ENCODE results near the gene AGMO.

Gene AGMO

GRCh38 chr7:15561835-15562234 lies at the start of gene AGMO:
Gene AGMO (minus strand): TSS chr7:15562015.
- no peak for DNase-seq

- DNase-seq: no peak
Measured at GRCh38 chr7:15610503-15610902, 48.7 kb upstream of the AGMO start.

DNA sequence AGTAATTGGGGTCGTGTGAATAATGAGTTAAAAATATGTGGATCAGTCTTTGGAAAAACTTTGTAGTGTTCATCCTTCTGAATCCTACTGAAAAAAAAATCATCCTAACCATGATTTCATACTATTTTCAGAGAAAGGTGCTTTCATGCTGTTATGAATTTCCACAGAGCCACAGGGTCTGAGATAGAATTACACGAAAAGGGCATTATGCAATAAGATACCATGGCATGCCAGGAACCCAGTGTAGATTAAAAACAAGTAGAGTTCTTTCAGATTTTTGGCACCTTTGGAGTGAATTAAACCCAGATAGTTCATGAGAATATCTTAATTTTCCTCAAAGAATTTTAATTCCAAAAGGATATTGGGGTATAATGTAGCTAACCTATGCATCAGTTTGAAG lies 47.5 kb upstream of the AGMO start:
- no peak for DNase-seq

DNA sequence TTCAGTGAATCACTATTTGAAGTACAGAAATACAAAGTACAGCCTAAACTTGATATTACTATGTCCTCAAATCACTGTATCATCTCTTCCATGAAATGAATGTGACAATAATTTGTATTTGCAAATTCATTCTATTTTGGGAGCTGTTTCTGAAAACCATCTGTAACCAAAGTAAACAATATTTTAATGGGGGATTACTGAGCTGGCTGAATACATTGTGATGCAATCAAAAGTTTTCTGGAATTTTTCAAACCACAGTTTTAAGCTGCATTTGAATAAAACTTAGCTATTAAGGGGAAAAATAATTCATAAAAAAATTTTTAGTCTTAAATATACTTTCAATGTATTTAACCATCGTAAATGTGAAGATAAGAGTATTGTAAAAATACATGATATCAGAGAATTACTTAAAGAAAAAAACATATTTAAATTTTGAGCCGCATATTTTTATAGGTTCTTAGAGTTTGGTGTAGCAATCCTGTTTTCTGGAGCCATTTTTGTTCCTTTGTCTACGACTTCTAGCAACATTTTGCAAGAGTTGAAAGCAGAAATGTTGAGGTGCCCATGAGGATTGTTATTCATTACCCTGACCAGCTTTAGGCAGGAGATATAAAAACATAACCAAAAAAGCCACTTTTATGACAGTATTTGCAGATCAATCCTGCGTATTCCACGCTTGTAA lies 45.9 kb upstream of the AGMO start:
- no peak for DNase-seq

DNA sequence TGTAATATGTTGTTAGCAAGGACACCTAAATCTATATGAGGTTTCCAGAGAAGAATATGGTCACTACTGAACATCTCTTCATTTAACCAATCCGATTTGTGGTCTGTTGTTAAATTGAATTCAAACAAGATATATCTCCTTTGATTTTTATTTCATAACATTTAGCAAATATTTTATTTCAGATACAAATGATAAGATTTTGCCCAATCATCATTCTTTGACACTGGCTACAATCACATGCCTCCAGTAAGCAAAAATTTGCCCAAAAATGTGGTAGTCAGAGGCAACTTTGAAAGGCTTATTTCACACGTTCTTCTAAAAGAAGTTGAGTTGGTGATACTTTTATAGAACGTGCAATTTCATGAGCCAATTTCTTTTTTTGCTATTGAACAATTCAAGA lies 44.7 kb upstream of the AGMO start:
- DNase-seq: no peak

DNA sequence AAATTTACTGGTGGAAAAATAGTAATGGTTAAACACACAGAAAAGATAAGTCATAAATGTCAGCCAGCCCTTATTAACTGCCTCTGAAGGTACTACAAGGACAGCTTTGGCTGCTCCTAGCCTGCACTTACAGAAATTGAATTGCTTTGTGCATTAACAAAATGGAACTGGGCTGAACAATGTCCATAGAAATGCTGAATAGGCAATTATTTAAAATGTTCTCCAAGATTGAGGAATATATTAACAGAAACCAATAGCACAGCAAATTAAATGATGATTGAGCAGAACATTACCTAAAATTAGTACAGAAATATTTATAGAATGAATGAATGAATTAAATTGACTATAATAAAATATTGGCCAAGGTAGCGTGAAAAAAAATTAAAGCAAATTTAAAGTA lies 42.4 kb upstream of the AGMO start:
- DNase-seq: no peak

DNA sequence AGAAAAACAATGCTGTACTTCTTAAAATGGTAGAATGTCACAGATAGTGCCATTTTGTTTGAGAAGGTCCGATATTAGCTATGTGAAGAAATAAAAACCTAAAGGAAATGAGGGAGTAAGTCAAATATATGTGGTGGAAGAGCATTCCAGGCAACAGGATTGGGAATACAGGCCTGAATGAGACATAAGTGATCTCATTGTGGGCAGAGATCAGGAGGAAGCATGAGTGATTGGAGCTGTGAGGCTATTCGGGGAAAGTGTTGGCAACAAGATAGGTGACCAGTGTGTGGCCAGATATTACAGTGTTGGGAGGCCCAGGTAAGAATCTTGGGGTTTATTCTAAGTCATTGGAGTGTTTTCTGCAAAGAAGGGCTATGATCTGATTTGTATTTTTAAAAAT lies 41.3 kb upstream of the AGMO start:
- DNase-seq: no peak

GRCh38 chr7:15602236-15602635 lies 40.4 kb upstream of the AGMO start:
- no peak for DNase-seq

DNA sequence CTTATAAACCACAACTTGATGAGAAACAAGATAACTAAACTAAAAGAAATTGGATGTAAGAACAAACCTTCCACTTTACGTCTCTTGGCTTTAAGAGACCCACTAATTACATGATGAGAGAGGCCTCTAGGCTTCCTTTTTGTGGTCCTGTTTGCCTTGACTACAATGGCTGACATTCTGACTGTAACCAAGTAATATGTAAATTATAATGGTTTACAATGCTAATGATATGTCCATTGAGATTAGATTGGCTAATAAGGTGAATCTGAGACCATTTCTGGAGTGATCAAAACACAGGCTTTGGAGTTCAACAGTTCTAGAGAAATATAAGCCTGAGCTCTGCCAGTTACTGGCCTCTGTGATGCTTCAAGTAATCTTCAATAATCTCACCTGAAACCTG lies 39.4 kb upstream of the AGMO start:
- DNase-seq: no peak

DNA sequence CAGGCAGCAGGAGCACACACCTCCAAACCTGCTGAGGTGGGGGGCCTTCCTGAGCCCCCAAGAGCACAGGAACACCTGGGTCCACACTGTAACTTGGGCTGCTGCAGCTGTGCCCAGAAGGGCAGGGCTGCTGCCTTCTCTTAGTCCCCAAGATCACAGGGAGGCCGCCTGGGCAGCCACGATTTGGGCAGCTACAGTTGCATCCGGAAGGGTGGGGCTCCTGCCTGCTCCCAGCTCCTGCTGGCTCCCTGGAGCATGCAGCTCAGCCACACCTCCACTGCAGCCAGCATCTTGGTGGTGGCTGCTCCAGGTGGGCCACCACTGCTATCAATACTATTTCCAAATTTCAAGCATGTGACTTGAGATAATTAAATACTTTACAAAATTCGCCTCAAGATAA lies 38.5 kb upstream of the AGMO start:
- no peak for DNase-seq

GRCh38 chr7:15594461-15594860 lies 32.6 kb upstream of the AGMO start:
- DNase-seq: no peak

DNA sequence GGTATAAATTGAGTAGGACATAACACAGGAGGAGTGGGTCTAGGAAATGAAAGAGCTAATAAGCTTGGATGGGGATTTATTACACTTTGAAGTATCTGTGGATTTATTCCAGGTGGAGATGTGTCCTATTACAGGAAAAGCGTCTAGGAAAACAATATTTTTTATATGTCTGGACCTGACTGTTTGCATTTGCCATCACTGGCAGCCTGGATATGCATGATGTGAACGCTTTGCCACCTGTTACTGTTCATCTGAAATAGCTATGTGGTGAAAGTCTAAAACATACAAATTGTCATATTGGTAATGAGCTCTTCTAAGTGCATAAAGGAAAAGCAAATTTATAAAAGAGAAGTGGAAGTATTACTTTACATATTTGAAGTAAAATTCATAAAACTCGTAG lies 31.6 kb upstream of the AGMO start:
- DNase-seq: no peak

GRCh38 chr7:15586266-15586665 lies 24.5 kb upstream of the AGMO start:
- DNase-seq: no peak

GRCh38 chr7:15584575-15584974 lies 22.8 kb upstream of the AGMO start:
- DNase-seq: no peak

GRCh38 chr7:15582773-15583172 lies 21.0 kb upstream of the AGMO start:
- no peak for DNase-seq

DNA sequence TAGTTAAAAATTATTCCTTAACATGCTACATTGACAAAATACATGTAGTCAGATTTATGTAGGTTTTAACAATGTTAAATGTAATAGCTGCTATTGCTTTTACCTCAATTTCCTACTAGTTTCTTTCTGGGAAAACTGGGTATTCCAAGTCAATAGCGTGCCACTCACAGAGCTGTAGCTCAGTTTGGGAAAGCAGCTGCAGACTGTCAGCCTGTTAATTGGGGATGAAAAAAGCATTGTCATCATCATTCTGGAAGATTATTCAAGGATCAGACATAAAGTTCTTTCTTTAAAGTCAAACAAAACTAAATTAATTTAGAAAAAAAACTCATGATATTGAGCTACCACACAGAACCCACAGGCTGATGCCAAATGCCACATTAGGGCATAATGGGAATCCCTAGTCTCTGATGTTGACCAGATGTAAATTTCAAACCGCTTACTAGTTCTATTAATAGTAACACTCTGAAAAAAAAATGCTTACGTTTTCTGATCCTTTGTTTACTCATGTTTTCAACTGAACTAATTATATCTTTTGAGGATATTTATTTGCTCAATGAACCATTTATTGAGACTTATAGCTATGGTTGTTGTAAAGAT lies 19.6 kb upstream of the AGMO start:
- DNase-seq: no peak

- DNase-seq: no peak
Measured at GRCh38 chr7:15580604-15581351, 19.0 kb upstream of the AGMO start.

- DNase-seq: no peak
Measured at GRCh38 chr7:15577600-15577999, 15.8 kb upstream of the AGMO start.

- DNase-seq: no peak
Measured at GRCh38 chr7:15571301-15571878, 9.6 kb upstream of the AGMO start.

DNA sequence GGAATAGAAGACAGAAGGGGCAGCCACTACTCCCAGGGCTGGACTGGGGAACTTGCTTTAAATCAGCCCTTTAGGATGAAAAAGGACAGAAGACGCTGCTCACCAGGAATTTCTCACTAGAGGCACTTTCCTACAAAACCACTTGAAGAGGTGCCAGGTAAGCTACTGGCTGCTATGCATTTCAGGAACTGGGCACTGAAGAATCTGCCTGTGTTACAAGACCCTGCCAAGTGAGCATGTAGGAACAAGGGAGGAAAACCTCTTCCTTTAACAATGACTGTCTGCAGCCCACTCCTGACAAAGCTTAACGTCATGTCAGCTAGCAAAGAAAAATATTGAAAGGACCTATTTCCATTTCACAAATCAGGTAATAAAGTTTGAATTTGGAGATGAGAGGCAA lies 5.8 kb upstream of the AGMO start:
- no peak for DNase-seq

DNA sequence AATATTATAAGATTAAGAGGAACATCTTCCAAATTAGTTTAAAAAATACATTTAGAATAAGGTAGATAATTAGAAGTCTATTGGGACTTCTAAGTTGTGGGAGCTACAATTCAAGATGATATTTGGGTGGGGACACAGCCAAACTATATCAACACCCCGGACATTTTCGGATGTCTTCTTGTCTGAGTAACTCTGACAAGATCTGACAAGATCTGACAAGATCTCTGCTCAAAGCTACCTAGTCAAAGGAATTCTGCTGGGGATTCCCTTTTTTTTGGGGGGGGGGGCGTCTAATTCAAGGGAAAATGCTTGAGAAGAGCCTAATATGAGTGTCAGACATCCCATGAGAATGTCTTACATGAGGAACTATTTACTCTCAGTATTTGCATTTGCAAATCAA lies 5.2 kb upstream of the AGMO start:
- no peak for DNase-seq

GRCh38 chr7:15566476-15566875 lies 4.7 kb upstream of the AGMO start:
- no peak for DNase-seq

DNA sequence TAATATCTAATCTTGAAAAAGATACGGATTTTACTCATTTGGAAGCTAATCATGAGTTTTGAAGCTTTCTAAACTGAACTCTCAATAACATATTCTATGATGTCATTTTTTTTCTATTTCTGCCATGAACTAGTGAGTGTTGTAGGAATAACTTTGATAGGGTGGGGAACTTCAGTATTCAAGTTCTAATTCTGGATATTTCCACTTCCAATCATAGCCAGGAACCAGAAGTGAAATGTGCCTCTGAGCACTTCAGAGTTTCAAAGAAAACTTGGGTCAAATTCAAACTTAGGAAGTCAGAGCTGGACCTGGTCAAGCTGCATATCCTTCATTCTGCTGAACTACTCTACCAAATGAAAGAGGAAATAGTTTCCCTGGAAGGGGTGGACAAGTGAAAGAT lies 847 bp downstream of the AGMO start:
- DNase-seq: no peak

DNA sequence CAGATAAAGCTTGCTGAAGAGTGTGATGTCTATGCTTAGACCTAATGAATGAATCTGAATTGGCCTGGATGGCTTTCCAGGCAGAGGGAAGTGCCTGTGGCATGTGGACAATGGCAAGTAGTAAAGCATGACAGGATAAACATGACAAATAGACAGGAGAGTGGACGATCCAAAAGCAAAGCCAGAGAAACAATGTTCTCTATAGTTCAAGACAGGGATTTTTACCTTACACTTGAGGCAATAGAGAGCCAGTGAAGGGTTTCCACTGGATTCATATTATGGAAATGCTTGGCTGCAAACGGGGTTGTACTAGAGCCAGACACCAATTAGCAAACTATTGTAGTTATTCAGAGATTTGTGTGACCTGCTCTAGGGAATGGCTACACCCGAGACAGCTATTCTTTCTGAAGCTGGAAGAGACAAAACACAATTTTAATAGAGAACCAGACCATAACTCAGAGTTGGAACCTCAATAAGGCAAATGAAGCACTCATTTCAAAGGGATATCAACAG lies 2.3 kb downstream of the AGMO start:
- peak; percentile 56 for DNase-seq
